Neural cell (in vitro differentiated cells): ENCODE measurements around the gene PAOX.

ENCODE experiments used
- RAD21 ChIP-seq: fragments of 450-650 bp; conservative IDR thresholded peaks from 2 replicates; pipeline ENCODE4 v1.6.1; 2014; ENCODE audit warnings: antibody characterized with exemption, mild to moderate bottlenecking, moderate library complexity
- TAF1 ChIP-seq: IDR thresholded peaks from 2 replicates; pipeline ENCODE4 v1.6.1; 2012; ENCODE audit warnings: low read depth
- TF ChIP-seq, protein P1 (sequence below): fragments of 450-650 bp; IDR thresholded peaks from 2 replicates; pipeline ENCODE4 v1.5.1; 2014; ENCODE audit warnings: antibody characterized with exemption, mild to moderate bottlenecking, moderate library complexity; ENCODE audit not compliant: poor library complexity, severe bottlenecking

DNA sequence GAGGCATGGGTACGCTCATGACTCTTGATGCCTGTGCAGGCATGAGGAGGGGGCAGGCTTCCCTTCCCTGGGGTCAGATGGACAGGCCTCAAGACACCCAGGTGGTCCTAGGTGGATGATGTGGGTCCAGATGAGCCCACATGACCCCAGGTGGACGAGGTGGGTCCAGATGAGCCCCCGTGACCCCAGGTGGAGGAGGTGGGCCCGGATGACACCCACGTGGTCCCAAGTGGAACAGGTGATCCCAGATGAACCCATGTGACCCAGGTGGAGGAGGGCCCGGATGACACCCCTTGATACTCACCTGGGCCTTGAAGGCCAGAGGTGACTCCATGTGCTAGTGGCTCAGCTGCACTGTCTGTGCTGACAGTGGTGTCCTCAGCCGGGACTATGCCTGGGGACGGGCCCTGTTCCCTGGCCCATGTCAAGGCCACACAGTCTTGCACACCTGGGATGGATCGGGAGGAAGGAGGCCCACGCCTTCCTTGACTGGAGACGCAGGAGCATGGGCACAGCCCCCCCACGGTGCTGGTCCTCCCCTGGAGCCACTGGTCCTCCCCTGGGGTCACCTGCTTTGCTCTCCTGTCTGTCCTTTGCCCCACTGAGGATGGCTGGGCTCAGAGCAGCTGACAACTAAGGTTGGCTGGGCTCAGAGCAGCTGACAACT lies 28.6 kb upstream of the PAOX start:
- TF ChIP-seq, protein P1, sequence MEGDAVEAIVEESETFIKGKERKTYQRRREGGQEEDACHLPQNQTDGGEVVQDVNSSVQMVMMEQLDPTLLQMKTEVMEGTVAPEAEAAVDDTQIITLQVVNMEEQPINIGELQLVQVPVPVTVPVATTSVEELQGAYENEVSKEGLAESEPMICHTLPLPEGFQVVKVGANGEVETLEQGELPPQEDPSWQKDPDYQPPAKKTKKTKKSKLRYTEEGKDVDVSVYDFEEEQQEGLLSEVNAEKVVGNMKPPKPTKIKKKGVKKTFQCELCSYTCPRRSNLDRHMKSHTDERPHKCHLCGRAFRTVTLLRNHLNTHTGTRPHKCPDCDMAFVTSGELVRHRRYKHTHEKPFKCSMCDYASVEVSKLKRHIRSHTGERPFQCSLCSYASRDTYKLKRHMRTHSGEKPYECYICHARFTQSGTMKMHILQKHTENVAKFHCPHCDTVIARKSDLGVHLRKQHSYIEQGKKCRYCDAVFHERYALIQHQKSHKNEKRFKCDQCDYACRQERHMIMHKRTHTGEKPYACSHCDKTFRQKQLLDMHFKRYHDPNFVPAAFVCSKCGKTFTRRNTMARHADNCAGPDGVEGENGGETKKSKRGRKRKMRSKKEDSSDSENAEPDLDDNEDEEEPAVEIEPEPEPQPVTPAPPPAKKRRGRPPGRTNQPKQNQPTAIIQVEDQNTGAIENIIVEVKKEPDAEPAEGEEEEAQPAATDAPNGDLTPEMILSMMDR: no peak
- TF ChIP-seq RAD21 (no peak), TAF1 (no peak)
